Measurements from ENCODE around the gene TMEM163.

The TMEM163 gene

GRCh38 chr2:134449751-134450513 is 268.9 kb downstream of the TMEM163 start:
- no peak for DNase-seq (ENCODE audit: low read depth)
- no peak for TF ChIP-seq CTCF (IDR thresholded peaks at IDR 0.05; ENCODE audit: insufficient read depth, low read depth, low read length, missing control alignments)
- H3K4me3 ChIP-seq (ENCODE audit: low read depth, low read length), result no peak overlapping the region

GRCh38 chr2:134449157-134449556 is 269.6 kb downstream of the TMEM163 start:
- DNase-seq (ENCODE audit: low read depth), result no peak
- TF ChIP-seq CTCF (IDR thresholded peaks at IDR 0.05; ENCODE audit: insufficient read depth, low read depth, low read length, missing control alignments), result no peak
- no peak overlapping the region for H3K4me3 ChIP-seq (ENCODE audit: low read depth, low read length)

GRCh38 chr2:134448650-134449049 is 270.1 kb downstream of the TMEM163 start:
- no peak for DNase-seq (ENCODE audit: low read depth)
- no peak for TF ChIP-seq CTCF (IDR thresholded peaks at IDR 0.05; ENCODE audit: insufficient read depth, low read depth, low read length, missing control alignments)
- H3K4me3 ChIP-seq (ENCODE audit: low read depth, low read length), result no peak overlapping the region

GRCh38 chr2:134447669-134448068 is 271.1 kb downstream of the TMEM163 start:
- no peak for TF ChIP-seq CTCF (IDR thresholded peaks at IDR 0.05; ENCODE audit: insufficient read depth, low read depth, low read length, missing control alignments)
- no peak overlapping the region for H3K4me3 ChIP-seq (ENCODE audit: low read depth, low read length)
- DNase-seq (ENCODE audit: low read depth), result no peak

- H3K4me3 ChIP-seq (ENCODE audit: low read depth, low read length), result no peak overlapping the region
- no peak for DNase-seq (ENCODE audit: low read depth)
- TF ChIP-seq CTCF (IDR thresholded peaks at IDR 0.05; ENCODE audit: insufficient read depth, low read depth, low read length, missing control alignments), result no peak
These were observed 272.3 kb downstream of the TMEM163 start for GRCh38 chr2:134446383-134447017.

- DNase-seq (ENCODE audit: low read depth), result no peak
- no peak overlapping the region for H3K4me3 ChIP-seq (ENCODE audit: low read depth, low read length)
- TF ChIP-seq CTCF (IDR thresholded peaks at IDR 0.05; ENCODE audit: insufficient read depth, low read depth, low read length, missing control alignments), result no peak
These were observed 272.8 kb downstream of the TMEM163 start for GRCh38 chr2:134445985-134446382.
